Spleen (tissue), 11 donors: Measurements from ENCODE around the gene NCS1. TPM values are rescaled to one million over a fixed set of nuclear protein-coding genes. Genes with fewer than 3 reads are reported as not detected.

Experiments
- DNase-seq: peaks from one replicate; pipeline ENCODE4 v3.0.0-alpha.2; 2020
- H3K27ac ChIP-seq, 8 donors: fragments of 200-600 bp; sonication (generic) in 7 of 8; 1 replicate in 4 of 8; 2 replicates in 4 of 8; pipeline versions ENCODE4 v1.5.0 to v1.8.0; 2016 to 2021; ENCODE audit warnings: inconsistent platforms in 4 of 8, mild to moderate bottlenecking in 4 of 8, moderate library complexity in 1 of 8
- H3K27me3 ChIP-seq, 7 donors: fragments of 200-600 bp; sonication (generic) in 6 of 7; replicated peaks in 1 of 7; 1 replicate in 4 of 7; 2 replicates in 3 of 7; pipeline versions ENCODE4 v1.5.0 to v1.8.0; 2016 to 2021; ENCODE audit warnings: inconsistent platforms in 3 of 7, mild to moderate bottlenecking in 1 of 7
- H3K36me3 ChIP-seq, 6 donors: fragments of 200-600 bp; sonication (generic) in 5 of 6; 1 replicate in 4 of 6; 2 replicates in 2 of 6; pipeline versions ENCODE4 v1.5.0 to v1.8.0; 2016 to 2021; ENCODE audit warnings: inconsistent platforms in 2 of 6
- H3K4me1 ChIP-seq, 6 donors: fragments of 200-600 bp; sonication (generic) in 5 of 6; 1 replicate in 3 of 6; 2 replicates in 3 of 6; pipeline versions ENCODE4 v1.5.0 to v1.8.0; 2016 to 2021; ENCODE audit warnings: inconsistent platforms in 3 of 6
- H3K4me3 ChIP-seq, 8 donors: fragments of 200-600 bp; sonication (generic) in 7 of 8; 1 replicate in 4 of 8; 2 replicates in 4 of 8; pipeline versions ENCODE4 v1.5.0 to v1.8.0; 2016 to 2021; ENCODE audit warnings: inconsistent platforms in 4 of 8, mild to moderate bottlenecking in 4 of 8, moderate library complexity in 2 of 8
- H3K9me3 ChIP-seq, 8 donors: fragments of 200-600 bp; sonication (generic) in 7 of 8; 1 replicate in 4 of 8; 2 replicates in 4 of 8; pipeline versions ENCODE4 v1.5.0 to v1.8.0; 2016 to 2021; ENCODE audit warnings: inconsistent platforms in 4 of 8
- CTCF ChIP-seq, 11 experiments: fragments of 200-600 bp in 7 of 11; fragments of 450-650 bp in 4 of 11; sonication (generic) in 4 of 11; IDR thresholded peaks in 8 of 11; conservative IDR thresholded peaks in 3 of 11; 1 replicate in 7 of 11; 2 replicates in 4 of 11; pipeline versions ENCODE4 v1.4.0 to v1.8.0; 2016 to 2021; ENCODE audit warnings: antibody characterized with exemption in 11 of 11, inconsistent platforms in 4 of 11, mild to moderate bottlenecking in 1 of 11
- POLR2A ChIP-seq, 3 donors: fragments of 450-650 bp; IDR thresholded peaks; one replicate each; pipeline ENCODE4 v1.5.1; 2017; ENCODE audit warnings: antibody characterized with exemption in 3 of 3, mild to moderate bottlenecking in 1 of 3
- POLR2AphosphoS5 ChIP-seq, 3 donors: sonication (generic); formaldehyde crosslinking; IDR thresholded peaks; one replicate each; pipeline ENCODE4 v1.5.1; 2017; ENCODE audit warnings: antibody characterized with exemption in 3 of 3
- WGBS, 5 donors: extraction: QIAGEN DNeasy Blood & Tissue Kit in 3 of 5; methylation state at CpG; one replicate each; pipeline versions ENCODE4 v1.1.5 to v1.1.7; 2013 to 2018; 5-methylcytosine and 5-hydroxymethylcytosine counted together
- intact Hi-C: fragments of 100-400 bp; cut with DNase I; formaldehyde crosslinking; loops from one replicate; pipeline ENCODE4 v1.15.0; 2023; ENCODE audit warnings: low total_unique reads
- polyA plus RNA-seq, 3 donors: library from polyadenylated mRNA; stranded (reverse); fragments of 200-250 nt; gene quantifications; one replicate each; pipeline ENCODE4 v1.2.1, GENCODE V29; 2013
- total RNA-seq, 7 donors: library from RNA; depleted of rRNA in 3 of 7; stranded (reverse); fragments of >200 nt in 3 of 7; fragmentation: NEBNext Ultra II Directional in 4 of 7; extraction: Animal tissue kit (Norgen Biotek cat#: 25700) in 4 of 7; gene quantifications; one replicate each; pipeline versions ENCODE4 v1.1.0 to v1.2.1, GENCODE V29; 2016 to 2021
- donor health status: healthy with polysubstance abuse.
- donor health status: DM: no; HTN: no; CAD: no; lungs with moderate emphysema.
- donor health status: DM: no; HTN: no; CAD: no.
- donor health status: Bipolar disorder and iron deficiency.
- donor health status: healthy.
- donor health status: DM: no; HTN: no; CAD: no.
- donor health status: DM: yes; HTN: yes; CAD: no.

The NCS1 gene
- total and polyA plus RNA-seq, 10 donors = 0.46 to 2.5 (median 1.3) TPM

GRCh38 chr9:130236436-130236985 is 64.3 kb downstream of the NCS1 start:
- peaks cover 0 to 19% (median 0%) of the 10 kb centered on the region in 7 donors for H3K27me3 ChIP-seq
- TF ChIP-seq POLR2AphosphoS5 (IDR thresholded peaks at IDR 0.05) = no peak
- TF ChIP-seq CTCF (IDR thresholded peaks at IDR 0.05 in 8 of 11, conservative IDR thresholded peaks at IDR 0.05 in 3 of 11) = peak in 6 of 11 experiments; percentile 16 to 73 (median 35)
- no peak for TF ChIP-seq POLR2A (IDR thresholded peaks at IDR 0.05)
- WGBS, 5 donors = 56 to 70% (median 63%) methylated on average over 10 of the region's 10 CpGs
- H3K4me3 ChIP-seq = no peak overlapping the region
- H3K36me3 ChIP-seq = no peaks in the 10 kb centered on the region
- H3K9me3 ChIP-seq = no peaks in the 10 kb centered on the region
- H3K4me1 ChIP-seq = peaks cover 10 to 33% (median 25%) of the 10 kb centered on the region in 6 donors
- H3K27ac ChIP-seq = no peak overlapping the region
- intact Hi-C loops = no loop called here
- no peak for DNase-seq

DNA sequence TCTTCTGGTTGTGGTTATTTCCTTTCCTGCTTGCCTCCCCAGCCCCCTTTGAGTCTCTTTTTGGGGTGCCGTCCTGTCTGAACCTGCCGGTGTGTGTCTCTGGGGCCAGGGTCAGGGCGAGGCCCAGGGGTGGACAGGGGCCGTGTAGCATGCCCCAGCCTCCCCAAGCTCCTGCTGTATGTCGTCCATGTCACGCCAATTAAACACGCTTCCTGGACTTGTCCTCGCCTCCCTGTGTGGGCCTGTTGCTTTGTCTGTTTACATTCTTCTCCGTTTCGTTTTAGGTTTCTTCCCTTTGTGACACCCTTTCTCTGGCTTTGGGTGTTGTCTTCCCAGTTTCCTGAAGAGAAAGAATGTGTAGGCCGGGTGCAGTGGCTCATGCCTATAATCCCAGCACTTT is 64.9 kb downstream of the NCS1 start:
- no peaks in the 10 kb centered on the region for H3K36me3 ChIP-seq
- no peaks in the 10 kb centered on the region for H3K9me3 ChIP-seq
- no peak for DNase-seq
- WGBS, 5 donors = 84 to 90% (median 87%) methylated on average over 11 of the region's 11 CpGs
- H3K27me3 ChIP-seq = peaks cover 0 to 19% (median 0%) of the 10 kb centered on the region in 7 donors
- H3K4me1 ChIP-seq = peaks cover 10 to 33% (median 25%) of the 10 kb centered on the region in 6 donors
- TF ChIP-seq POLR2A (IDR thresholded peaks at IDR 0.05) (no peak), CTCF (IDR thresholded peaks at IDR 0.05 in 8 of 11, conservative IDR thresholded peaks at IDR 0.05 in 3 of 11) (no peak), POLR2AphosphoS5 (IDR thresholded peaks at IDR 0.05) (no peak)
- H3K4me3 ChIP-seq = no peak overlapping the region
- intact Hi-C loops = no loop called here
- H3K27ac ChIP-seq = no peak overlapping the region

DNA sequence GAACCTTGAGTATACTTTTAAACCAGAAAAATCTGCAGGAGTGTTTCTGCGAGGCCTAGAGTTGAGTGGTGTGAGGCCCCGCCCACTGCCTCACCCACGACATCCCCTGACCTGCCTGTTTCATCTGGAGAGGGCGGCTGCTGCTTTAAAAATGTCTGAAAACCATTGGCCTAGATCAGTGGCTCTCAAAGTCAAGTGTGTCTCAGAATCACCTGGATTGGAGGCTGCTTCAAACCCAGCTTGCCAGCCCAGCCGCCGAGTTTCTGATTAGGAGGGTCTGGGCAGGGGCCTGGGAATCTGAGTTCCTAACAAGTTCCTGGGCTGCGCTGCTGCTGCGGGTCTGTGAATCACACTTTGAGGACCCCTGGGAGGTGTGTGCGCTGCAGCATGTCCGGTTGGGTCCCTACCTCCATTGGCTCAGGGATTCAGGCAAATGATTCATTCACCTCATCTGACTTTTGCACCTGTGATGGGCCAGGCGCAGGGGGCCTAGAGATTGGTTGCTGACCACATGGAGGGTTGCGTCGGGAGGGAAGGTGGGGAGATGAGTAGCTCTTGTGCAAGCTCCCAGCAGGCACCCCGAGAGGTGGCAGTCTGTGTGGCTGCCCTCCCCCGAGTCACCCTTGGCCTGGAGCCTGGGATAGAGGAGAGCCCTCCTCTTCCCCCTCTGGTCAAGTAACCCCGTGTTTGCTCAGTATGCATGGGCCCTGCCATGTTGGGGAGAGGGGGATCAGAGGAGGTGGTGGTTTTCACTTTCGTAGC is 65.7 kb downstream of the NCS1 start:
- H3K36me3 ChIP-seq = no peaks in the 10 kb centered on the region
- WGBS, 5 donors = 78 to 89% (median 81%) methylated on average over 17 of the region's 17 CpGs
- intact Hi-C loops = no loop called here
- no peaks in the 10 kb centered on the region for H3K9me3 ChIP-seq
- H3K4me1 ChIP-seq = peaks cover 10 to 37% (median 28%) of the 10 kb centered on the region in 6 donors
- no peak overlapping the region for H3K27ac ChIP-seq
- no peak overlapping the region for H3K4me3 ChIP-seq
- TF ChIP-seq POLR2AphosphoS5 (IDR thresholded peaks at IDR 0.05) (no peak), POLR2A (IDR thresholded peaks at IDR 0.05) (no peak), CTCF (IDR thresholded peaks at IDR 0.05 in 8 of 11, conservative IDR thresholded peaks at IDR 0.05 in 3 of 11) (no peak)
- peaks cover 0 to 21% (median 0%) of the 10 kb centered on the region in 7 donors for H3K27me3 ChIP-seq
- DNase-seq = no peak

- 80 to 94% (median 88%) methylated on average over 2 to 3 of the region's 3 CpGs; no CpG with 5 or more reads in 1 of the 5 donors for WGBS, 5 donors
These were observed 67.1 kb downstream of the NCS1 start for GRCh38 chr9:130239363-130239695.

More at GRCh38 chr9:130239363-130239695, 67.1 kb downstream of the NCS1 start:
- peaks cover 10 to 45% (median 33%) of the 10 kb centered on the region in 6 donors for H3K4me1 ChIP-seq
- intact Hi-C loops = no loop called here
- no peak overlapping the region for H3K4me3 ChIP-seq
- H3K9me3 ChIP-seq = no peaks in the 10 kb centered on the region
- peaks cover 0 to 30% (median 0%) of the 10 kb centered on the region in 7 donors for H3K27me3 ChIP-seq
- H3K27ac ChIP-seq = peak overlapping the region in 1 of 8 donors; percentile 38
- DNase-seq = no peak
- TF ChIP-seq POLR2A (IDR thresholded peaks at IDR 0.05) (no peak), CTCF (IDR thresholded peaks at IDR 0.05 in 8 of 11, conservative IDR thresholded peaks at IDR 0.05 in 3 of 11) (no peak)
- H3K36me3 ChIP-seq = no peaks in the 10 kb centered on the region
